HG02973 (cell line): ENCODE measurements around the gene OPN1MW.
"Not testable (repeated sequence)": the region's sequence is repeated elsewhere in the genome, so short reads cannot be mapped to it uniquely, and the experiment has no call there.

ENCODE experiments used
- ATAC-seq: cut with Tn5 transposase; IDR thresholded peaks from one replicate; pipeline ENCODE4 v1.9.1; 2021; ENCODE audit warnings: moderate library complexity; ENCODE audit not compliant: unreplicated experiment

OPN1MW gene

GRCh38 chrX:154209670-154210418, 27.4 kb downstream of the OPN1MW start:
- peak; percentile 78 for ATAC-seq

DNA sequence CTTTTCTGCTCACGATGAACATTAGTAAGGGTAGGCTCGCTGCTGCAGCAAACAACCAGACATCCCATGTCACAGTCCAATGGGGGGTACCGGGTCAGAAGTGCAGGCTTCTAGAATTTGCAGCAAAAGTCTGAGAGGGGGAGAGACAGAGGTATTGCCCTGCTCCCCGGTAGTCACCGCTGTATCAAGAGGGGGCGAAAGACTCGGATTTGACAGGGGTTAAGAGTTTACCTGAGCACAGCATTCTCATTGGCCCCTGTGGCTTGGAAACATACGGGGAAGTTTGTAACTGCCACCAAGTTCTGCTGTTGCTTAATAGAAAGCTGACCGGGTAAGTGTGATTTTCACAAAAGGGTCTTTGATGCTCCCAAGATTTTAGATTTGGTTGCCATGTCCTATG, 28.7 kb downstream of the OPN1MW start:
- ATAC-seq: not testable (repeated sequence)

GRCh38 chrX:154211499-154211898, 29.1 kb downstream of the OPN1MW start:
- not testable (repeated sequence) for ATAC-seq

DNA sequence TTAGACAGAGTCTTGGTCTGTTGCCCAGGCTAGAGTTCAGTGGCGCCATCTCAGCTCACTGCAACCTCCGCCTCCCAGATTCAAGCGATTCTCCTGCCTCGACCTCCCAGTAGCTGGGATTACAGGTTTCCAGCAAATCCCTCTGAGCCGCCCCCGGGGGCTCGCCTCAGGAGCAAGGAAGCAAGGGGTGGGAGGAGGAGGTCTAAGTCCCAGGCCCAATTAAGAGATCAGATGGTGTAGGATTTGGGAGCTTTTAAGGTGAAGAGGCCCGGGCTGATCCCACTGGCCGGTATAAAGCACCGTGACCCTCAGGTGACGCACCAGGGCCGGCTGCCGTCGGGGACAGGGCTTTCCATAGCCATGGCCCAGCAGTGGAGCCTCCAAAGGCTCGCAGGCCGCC, 37.1 kb downstream of the OPN1MW start, which contains the start of gene OPN1MW2:
Gene OPN1MW2, plus strand, starts transcription at position 301 of the 400 bp plus-strand sequence. Its CDS starts 60 bp downstream, at position 361.
- not testable (repeated sequence) for ATAC-seq

- ATAC-seq: not testable (repeated sequence)
Measured at GRCh38 chrX:154225292-154225691, 42.9 kb downstream of the OPN1MW start.

- not testable (repeated sequence) for ATAC-seq
Measured at GRCh38 chrX:154226706-154227105, 44.3 kb downstream of the OPN1MW start.

DNA sequence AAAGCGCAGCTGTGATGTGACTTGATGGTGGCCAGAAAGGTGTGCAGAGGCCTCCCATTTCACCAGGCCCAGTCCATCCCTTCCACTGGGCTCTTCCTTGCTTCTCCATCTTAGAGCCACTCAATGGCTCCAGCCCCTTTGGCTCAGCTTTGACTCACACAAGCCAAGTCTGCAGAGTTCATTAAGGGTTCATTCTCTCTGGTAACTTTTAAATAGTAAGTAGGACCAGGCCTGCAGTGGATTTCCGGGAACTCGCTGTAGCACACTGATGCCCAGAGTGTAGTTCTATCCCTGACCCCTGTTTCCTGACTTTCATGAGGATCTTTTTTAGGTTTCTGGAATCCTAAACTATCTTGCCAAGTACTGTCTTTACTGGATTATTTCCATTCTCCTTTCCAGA, 49.0 kb downstream of the OPN1MW start:
- not testable (repeated sequence) for ATAC-seq

DNA sequence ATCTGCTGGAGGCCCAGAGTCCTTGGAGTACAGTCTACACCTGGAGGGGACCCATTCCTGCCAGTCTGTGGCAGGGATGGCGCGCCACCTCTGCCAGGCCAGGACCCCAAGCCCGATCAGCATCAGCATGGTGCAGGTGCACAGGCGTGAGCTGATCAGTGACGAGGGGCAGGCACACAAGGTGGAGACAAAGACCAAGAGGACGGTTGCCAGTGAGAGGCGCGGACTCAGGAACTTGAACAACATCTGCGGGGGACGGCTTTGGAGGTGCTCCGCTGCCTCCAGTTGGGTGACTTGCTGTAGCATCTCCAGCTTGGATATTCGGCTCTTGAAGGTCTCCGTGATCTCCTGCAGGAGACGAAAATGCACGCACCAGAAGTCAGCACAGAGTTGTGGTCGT, 51.2 kb downstream of the OPN1MW start:
- not testable (repeated sequence) for ATAC-seq

- not testable (repeated sequence) for ATAC-seq
Measured at GRCh38 chrX:154238939-154239559, 56.7 kb downstream of the OPN1MW start.

DNA sequence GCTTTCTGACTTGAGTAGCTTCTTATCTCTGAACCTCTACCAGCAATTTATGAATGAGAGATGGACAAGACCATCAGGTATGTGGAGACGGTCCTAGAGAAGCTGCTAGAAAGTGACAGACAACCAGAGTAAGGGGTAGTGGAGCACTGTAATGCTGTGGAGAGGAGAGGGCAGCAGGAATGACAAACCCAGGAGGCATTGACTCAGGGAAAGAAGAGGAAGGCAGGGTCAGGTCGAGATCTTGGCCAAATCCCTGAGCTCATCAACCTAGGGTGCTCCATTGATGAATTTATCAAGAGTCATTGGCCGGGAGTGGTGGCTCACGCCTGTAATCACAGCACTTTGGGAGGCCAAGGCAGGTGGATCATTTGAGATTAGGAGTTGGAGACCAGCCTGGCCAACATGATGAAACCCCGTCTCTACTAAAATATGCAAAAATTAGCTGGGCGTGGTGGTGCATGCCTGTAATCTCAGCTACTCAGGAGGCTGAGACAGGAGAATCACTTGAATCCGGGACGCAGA, 57.6 kb downstream of the OPN1MW start:
- not testable (repeated sequence) for ATAC-seq
